ENCODE data around the gene SRGAP3. TPM values are rescaled to one million over a fixed set of nuclear protein-coding genes. Genes with fewer than 3 reads are reported as not detected.
A peak's percentile ranks its signal among the peaks of the same experiment; 100 is the strongest.

SRGAP3 gene
- total and polyA plus RNA-seq, 10 of the 15 experiments (the other 5 are each of a cell fraction or from before 2014, with no cell fraction given), result 0.32 to 1.7 (median 0.99) TPM

- TF ChIP-seq, protein P1, sequence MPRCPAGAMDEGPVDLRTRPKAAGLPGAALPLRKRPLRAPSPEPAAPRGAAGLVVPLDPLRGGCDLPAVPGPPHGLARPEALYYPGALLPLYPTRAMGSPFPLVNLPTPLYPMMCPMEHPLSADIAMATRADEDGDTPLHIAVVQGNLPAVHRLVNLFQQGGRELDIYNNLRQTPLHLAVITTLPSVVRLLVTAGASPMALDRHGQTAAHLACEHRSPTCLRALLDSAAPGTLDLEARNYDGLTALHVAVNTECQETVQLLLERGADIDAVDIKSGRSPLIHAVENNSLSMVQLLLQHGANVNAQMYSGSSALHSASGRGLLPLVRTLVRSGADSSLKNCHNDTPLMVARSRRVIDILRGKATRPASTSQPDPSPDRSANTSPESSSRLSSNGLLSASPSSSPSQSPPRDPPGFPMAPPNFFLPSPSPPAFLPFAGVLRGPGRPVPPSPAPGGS (IDR thresholded peaks at IDR 0.05; ENCODE audit: borderline replicate concordance, insufficient read depth, low read depth, low read length, poor library complexity, severe bottlenecking), result no peak
- TF ChIP-seq USF1 (IDR thresholded peaks at IDR 0.05; ENCODE audit: borderline replicate concordance, extremely low read length, insufficient read depth, low read depth, low read length), result peak; percentile 40
- TF ChIP-seq, protein P2, sequence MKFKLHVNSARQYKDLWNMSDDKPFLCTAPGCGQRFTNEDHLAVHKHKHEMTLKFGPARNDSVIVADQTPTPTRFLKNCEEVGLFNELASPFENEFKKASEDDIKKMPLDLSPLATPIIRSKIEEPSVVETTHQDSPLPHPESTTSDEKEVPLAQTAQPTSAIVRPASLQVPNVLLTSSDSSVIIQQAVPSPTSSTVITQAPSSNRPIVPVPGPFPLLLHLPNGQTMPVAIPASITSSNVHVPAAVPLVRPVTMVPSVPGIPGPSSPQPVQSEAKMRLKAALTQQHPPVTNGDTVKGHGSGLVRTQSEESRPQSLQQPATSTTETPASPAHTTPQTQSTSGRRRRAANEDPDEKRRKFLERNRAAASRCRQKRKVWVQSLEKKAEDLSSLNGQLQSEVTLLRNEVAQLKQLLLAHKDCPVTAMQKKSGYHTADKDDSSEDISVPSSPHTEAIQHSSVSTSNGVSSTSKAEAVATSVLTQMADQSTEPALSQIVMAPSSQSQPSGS (IDR thresholded peaks at IDR 0.05; ENCODE audit: low read length), result no peak
- no peak for TF ChIP-seq CBFB (IDR thresholded peaks at IDR 0.05; ENCODE audit: low read depth)
- TF ChIP-seq MEF2B (IDR thresholded peaks at IDR 0.05; ENCODE audit: partially characterized antibody, poor library complexity, severe bottlenecking), result no peak
These were observed 148.2 kb downstream of the SRGAP3 start (continued) for GRCh38 chr3:9101286-9101685.

GRCh38 chr3:9100513-9100894, 148.9 kb downstream of the SRGAP3 start:
- Histone ChIP-seq H3K9ac (ENCODE audit: control insufficient read depth, insufficient read depth, low read length) (no peak overlapping the region), H3K27ac (ENCODE audit: control insufficient read depth, insufficient read depth) (no peak overlapping the region), H3K9me3 (replicated peaks; ENCODE audit: control insufficient read depth, insufficient read depth, low read length) (no peaks in the 10 kb centered on the region), H2AFZ (ENCODE audit: control insufficient read depth, low read depth, low read length) (peak overlapping the region; percentile 15), H4K20me1 (ENCODE audit: control insufficient read depth, insufficient read depth) (no peaks in the 10 kb centered on the region), H3K4me2 (ENCODE audit: control insufficient read depth, insufficient read depth) (peak overlapping the region; percentile 25), H3K4me3 (no peak overlapping the region), H3K27me3 (replicated peaks in 1 of 2; ENCODE audit: control insufficient read depth in 2 of 2, insufficient read depth in 2 of 2, low read length in 1 of 2) (no peaks in the 10 kb centered on the region), H3K79me2 (ENCODE audit: control insufficient read depth, insufficient read depth, low read length) (no peaks in the 10 kb centered on the region), H3K36me3 (ENCODE audit: control insufficient read depth in 2 of 2, insufficient read depth in 2 of 2, low read length in 1 of 2) (no peaks in the 10 kb centered on the region), H3K4me1 (ENCODE audit: control insufficient read depth, insufficient read depth, low read length) (peaks cover 7% of the 10 kb centered on the region; the same call in 1 of the 2 replicates)
- BruUV-seq (replicated peaks), result no TSS peak
- RAD21 ChIA-PET (ENCODE audit: unreplicated experiment), result no interaction called here
- intact Hi-C loops (cut with micrococcal nuclease; ENCODE audit: unreplicated experiment), result no loop called here
- DNase-seq (ENCODE audit: low read depth, low spot score), result peak; percentile 37
- CTCF ChIA-PET, result no interaction called here
- in situ Hi-C loops (cut with MboI), result no loop called here
- 3% methylated on average over 5 of the region's 5 CpGs for WGBS (ENCODE audit: insufficient coverage, insufficient replicate concordance, low lambda C conversion rate, missing lambda C conversion rate)
- ATAC-seq, result peak; percentile 91
- POLR2A ChIA-PET, result interaction anchor here (0.5 kb wide), 1 partner anchor 1014 kb away, joined by 4 read pairs; no protein-coding TSS in a partner anchor
- peak; percentile 54 for FAIRE-seq
- SMC1A ChIA-PET (ENCODE audit: uncharacterized antibody, unreplicated experiment), result no interaction called here
- TF ChIP-seq ZNF217 (IDR thresholded peaks at IDR 0.05), result no peak
- no peak for TF ChIP-seq ZBED1 (IDR thresholded peaks at IDR 0.05; ENCODE audit: borderline replicate concordance)
- no peak for TF ChIP-seq ESRRA (IDR thresholded peaks at IDR 0.05; ENCODE audit: low read length)
- TF ChIP-seq NFXL1 (IDR thresholded peaks at IDR 0.05; ENCODE audit: borderline replicate concordance), result no peak
- TF ChIP-seq MEF2B (IDR thresholded peaks at IDR 0.05; ENCODE audit: partially characterized antibody, poor library complexity, severe bottlenecking), result no peak
- TF ChIP-seq ASH2L (IDR thresholded peaks at IDR 0.05; ENCODE audit: borderline replicate concordance, low read depth), result 0 out of 2 replicates have a peak, but pooled peaks have one; percentile 79
- TF ChIP-seq SP1 (IDR thresholded peaks at IDR 0.05; ENCODE audit: low read depth, low read length), result no peak
- TF ChIP-seq, protein P3, sequence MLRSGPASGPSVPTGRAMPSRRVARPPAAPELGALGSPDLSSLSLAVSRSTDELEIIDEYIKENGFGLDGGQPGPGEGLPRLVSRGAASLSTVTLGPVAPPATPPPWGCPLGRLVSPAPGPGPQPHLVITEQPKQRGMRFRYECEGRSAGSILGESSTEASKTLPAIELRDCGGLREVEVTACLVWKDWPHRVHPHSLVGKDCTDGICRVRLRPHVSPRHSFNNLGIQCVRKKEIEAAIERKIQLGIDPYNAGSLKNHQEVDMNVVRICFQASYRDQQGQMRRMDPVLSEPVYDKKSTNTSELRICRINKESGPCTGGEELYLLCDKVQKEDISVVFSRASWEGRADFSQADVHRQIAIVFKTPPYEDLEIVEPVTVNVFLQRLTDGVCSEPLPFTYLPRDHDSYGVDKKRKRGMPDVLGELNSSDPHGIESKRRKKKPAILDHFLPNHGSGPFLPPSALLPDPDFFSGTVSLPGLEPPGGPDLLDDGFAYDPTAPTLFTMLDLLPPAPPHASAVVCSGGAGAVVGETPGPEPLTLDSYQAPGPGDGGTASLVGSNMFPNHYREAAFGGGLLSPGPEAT (IDR thresholded peaks at IDR 0.05; ENCODE audit: low read depth), result peak; percentile 83
- TF ChIP-seq KLF5 (IDR thresholded peaks at IDR 0.05; ENCODE audit: partially characterized antibody), result no peak
- TF ChIP-seq SKIL (IDR thresholded peaks at IDR 0.05; ENCODE audit: low read depth, poor library complexity, severe bottlenecking), result no peak
- TF ChIP-seq RAD51 (IDR thresholded peaks at IDR 0.05), result 0 out of 2 replicates have a peak, but pooled peaks have one; percentile 22
